Activated CD8-positive, alpha-beta memory T cell treated with anti-CD3 and anti-CD28 coated beads, Interleukin-2, amount 50 U/mL, for 4 hours (primary cell): ENCODE data around the gene HTR1B.

Experiments used
- DNase-seq: peaks from one replicate; pipeline ENCODE4 v3.0.0-alpha.2; 2020

Gene HTR1B

GRCh38 chr6:77455271-77455670 is 8.0 kb downstream of the HTR1B start:
- no peak for DNase-seq

GRCh38 chr6:77454386-77454785 is 8.9 kb downstream of the HTR1B start:
- no peak for DNase-seq

GRCh38 chr6:77451466-77451865 is 11.8 kb downstream of the HTR1B start:
- no peak for DNase-seq

GRCh38 chr6:77450924-77451323 is 12.4 kb downstream of the HTR1B start:
- DNase-seq = no peak

GRCh38 chr6:77448546-77448945 is 14.7 kb downstream of the HTR1B start:
- DNase-seq = no peak

- no peak for DNase-seq
Measured at GRCh38 chr6:77447254-77447653, 16.0 kb downstream of the HTR1B start.

GRCh38 chr6:77446249-77446648 is 17.0 kb downstream of the HTR1B start:
- DNase-seq = no peak

GRCh38 chr6:77445214-77445613 is 18.1 kb downstream of the HTR1B start:
- DNase-seq = no peak

- no peak for DNase-seq
Measured at GRCh38 chr6:77440206-77440976, 22.9 kb downstream of the HTR1B start.

- DNase-seq = no peak
Measured at GRCh38 chr6:77433888-77434287, 29.4 kb downstream of the HTR1B start.

GRCh38 chr6:77430504-77430903 is 32.8 kb downstream of the HTR1B start:
- DNase-seq = no peak

- DNase-seq = no peak
Measured at GRCh38 chr6:77425671-77426070, 37.6 kb downstream of the HTR1B start.

- DNase-seq = no peak
Measured at GRCh38 chr6:77425216-77425615, 38.1 kb downstream of the HTR1B start.

GRCh38 chr6:77424761-77425160 is 38.5 kb downstream of the HTR1B start:
- DNase-seq = no peak

GRCh38 chr6:77416839-77417238 is 46.5 kb downstream of the HTR1B start:
- no peak for DNase-seq

- no peak for DNase-seq
Measured at GRCh38 chr6:77415706-77416105, 47.6 kb downstream of the HTR1B start.
